GM12878 (cell line): Measurements from ENCODE around the gene ITPKB.
"Not testable (repeated sequence)": the region's sequence is repeated elsewhere in the genome, so short reads cannot be mapped to it uniquely, and the experiment has no call there.

Experiments used
- FOS ChIP-seq: IDR thresholded peaks from 3 replicates; pipeline ENCODE4 v1.6.1; 2011; ENCODE audit warnings: borderline replicate concordance; ENCODE audit not compliant: insufficient read length; ENCODE audit errors: extremely low read depth
- MXI1 ChIP-seq: fragments of 150-350 bp; IDR thresholded peaks from 2 replicates; pipeline ENCODE4 v1.6.1; 2011; ENCODE audit warnings: low read depth, mild to moderate bottlenecking, inconsistent platforms, low read length, improper control_type of control experiment
- NBN ChIP-seq: fragments of 450-650 bp; IDR thresholded peaks from 2 replicates; pipeline ENCODE4 v1.6.1; 2016
- TAF1 ChIP-seq: IDR thresholded peaks from 2 replicates; pipeline ENCODE4 v1.6.1; 2011; ENCODE audit warnings: mild to moderate bottlenecking, low read depth, low read length, borderline replicate concordance
- TF ChIP-seq, protein P1 (sequence below): fragments of 450-650 bp; conservative IDR thresholded peaks from 2 replicates; pipeline ENCODE4 v1.6.1; 2017; ENCODE audit warnings: mild to moderate bottlenecking, moderate library complexity
- TF ChIP-seq, protein P2 (sequence below), 3 experiments: IDR thresholded peaks in 2 of 3; conservative IDR thresholded peaks in 1 of 3; 2 replicates each; pipeline ENCODE4 v1.5.1; 2011; ENCODE audit warnings: low read depth in 3 of 3, low read length in 3 of 3, mild to moderate bottlenecking in 3 of 3, control low read depth in 2 of 3, moderate library complexity in 2 of 3, inconsistent platforms in 1 of 3, mixed read lengths in 1 of 3; ENCODE audit not compliant: control insufficient read depth in 2 of 3, insufficient read depth in 1 of 3; ENCODE audit errors: extremely low read depth in 1 of 3
- TF ChIP-seq, protein P3 (sequence below): IDR thresholded peaks from 2 replicates; pipeline ENCODE4 v1.6.1; 2012; ENCODE audit warnings: low read depth, low read length, improper control_type of control experiment
- TF ChIP-seq, protein P4 (sequence below): IDR thresholded peaks from 2 replicates; pipeline ENCODE4 v1.6.1; 2012; ENCODE audit warnings: low read length, inconsistent platforms

DNA sequence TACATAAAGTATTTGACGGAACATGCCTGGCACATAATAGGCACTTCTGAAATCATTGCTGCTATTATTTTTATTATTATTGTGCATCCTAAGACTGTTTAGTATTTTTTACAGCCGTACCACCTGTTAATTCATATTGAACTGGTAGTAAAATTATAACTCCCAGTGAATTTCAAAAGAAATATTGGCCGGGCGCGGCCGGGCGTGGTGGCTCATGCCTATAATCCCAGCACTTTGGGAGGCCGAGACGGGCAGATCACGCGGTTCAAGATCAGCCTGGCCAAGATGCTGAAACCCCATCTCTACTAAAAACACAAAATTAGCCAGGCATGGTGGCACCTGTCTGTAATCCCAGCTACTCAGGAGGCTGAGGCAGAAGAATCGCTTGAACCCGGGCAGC is 18.5 kb downstream of the ITPKB start:
- TF ChIP-seq, protein P1, sequence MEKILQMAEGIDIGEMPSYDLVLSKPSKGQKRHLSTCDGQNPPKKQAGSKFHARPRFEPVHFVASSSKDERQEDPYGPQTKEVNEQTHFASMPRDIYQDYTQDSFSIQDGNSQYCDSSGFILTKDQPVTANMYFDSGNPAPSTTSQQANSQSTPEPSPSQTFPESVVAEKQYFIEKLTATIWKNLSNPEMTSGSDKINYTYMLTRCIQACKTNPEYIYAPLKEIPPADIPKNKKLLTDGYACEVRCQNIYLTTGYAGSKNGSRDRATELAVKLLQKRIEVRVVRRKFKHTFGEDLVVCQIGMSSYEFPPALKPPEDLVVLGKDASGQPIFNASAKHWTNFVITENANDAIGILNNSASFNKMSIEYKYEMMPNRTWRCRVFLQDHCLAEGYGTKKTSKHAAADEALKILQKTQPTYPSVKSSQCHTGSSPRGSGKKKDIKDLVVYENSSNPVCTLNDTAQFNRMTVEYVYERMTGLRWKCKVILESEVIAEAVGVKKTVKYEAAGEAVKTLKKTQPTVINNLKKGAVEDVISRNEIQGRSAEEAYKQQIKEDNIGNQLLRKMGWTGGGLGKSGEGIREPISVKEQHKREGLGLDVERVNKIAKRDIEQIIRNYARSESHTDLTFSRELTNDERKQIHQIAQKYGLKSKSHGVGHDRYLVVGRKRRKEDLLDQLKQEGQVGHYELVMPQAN, result not testable (repeated sequence)
- TF ChIP-seq, protein P2, sequence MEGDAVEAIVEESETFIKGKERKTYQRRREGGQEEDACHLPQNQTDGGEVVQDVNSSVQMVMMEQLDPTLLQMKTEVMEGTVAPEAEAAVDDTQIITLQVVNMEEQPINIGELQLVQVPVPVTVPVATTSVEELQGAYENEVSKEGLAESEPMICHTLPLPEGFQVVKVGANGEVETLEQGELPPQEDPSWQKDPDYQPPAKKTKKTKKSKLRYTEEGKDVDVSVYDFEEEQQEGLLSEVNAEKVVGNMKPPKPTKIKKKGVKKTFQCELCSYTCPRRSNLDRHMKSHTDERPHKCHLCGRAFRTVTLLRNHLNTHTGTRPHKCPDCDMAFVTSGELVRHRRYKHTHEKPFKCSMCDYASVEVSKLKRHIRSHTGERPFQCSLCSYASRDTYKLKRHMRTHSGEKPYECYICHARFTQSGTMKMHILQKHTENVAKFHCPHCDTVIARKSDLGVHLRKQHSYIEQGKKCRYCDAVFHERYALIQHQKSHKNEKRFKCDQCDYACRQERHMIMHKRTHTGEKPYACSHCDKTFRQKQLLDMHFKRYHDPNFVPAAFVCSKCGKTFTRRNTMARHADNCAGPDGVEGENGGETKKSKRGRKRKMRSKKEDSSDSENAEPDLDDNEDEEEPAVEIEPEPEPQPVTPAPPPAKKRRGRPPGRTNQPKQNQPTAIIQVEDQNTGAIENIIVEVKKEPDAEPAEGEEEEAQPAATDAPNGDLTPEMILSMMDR (IDR thresholded peaks at IDR 0.05 in 2 of 3, conservative IDR thresholded peaks at IDR 0.05 in 1 of 3; ENCODE audit: control insufficient read depth in 2 of 3, extremely low read depth in 1 of 3, insufficient read depth in 1 of 3, low read depth in 3 of 3, low read length in 3 of 3), result not testable (repeated sequence)
- not testable (repeated sequence) for TF ChIP-seq FOS, TAF1, MXI1, NBN
- TF ChIP-seq, protein P3, sequence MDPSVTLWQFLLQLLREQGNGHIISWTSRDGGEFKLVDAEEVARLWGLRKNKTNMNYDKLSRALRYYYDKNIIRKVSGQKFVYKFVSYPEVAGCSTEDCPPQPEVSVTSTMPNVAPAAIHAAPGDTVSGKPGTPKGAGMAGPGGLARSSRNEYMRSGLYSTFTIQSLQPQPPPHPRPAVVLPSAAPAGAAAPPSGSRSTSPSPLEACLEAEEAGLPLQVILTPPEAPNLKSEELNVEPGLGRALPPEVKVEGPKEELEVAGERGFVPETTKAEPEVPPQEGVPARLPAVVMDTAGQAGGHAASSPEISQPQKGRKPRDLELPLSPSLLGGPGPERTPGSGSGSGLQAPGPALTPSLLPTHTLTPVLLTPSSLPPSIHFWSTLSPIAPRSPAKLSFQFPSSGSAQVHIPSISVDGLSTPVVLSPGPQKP, result not testable (repeated sequence)
- TF ChIP-seq, protein P4, sequence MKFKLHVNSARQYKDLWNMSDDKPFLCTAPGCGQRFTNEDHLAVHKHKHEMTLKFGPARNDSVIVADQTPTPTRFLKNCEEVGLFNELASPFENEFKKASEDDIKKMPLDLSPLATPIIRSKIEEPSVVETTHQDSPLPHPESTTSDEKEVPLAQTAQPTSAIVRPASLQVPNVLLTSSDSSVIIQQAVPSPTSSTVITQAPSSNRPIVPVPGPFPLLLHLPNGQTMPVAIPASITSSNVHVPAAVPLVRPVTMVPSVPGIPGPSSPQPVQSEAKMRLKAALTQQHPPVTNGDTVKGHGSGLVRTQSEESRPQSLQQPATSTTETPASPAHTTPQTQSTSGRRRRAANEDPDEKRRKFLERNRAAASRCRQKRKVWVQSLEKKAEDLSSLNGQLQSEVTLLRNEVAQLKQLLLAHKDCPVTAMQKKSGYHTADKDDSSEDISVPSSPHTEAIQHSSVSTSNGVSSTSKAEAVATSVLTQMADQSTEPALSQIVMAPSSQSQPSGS, result not testable (repeated sequence)
